HEK293 (cell line): ENCODE results near the gene PARP11.

ENCODE experiments used
- CTCF ChIA-PET: fragments of 350-600 bp; formaldehyde crosslinking; extraction: SDS; loops from one replicate; lab custom pipeline; 2021; ENCODE audit warnings: antibody characterized with exemption; lab: Yijun Ruan, JAX
- POLR2A ChIA-PET: fragments of 300-600 bp; formaldehyde crosslinking; extraction: SDS; loops from one replicate; lab custom pipeline; 2020; ENCODE audit warnings: antibody characterized with exemption, inconsistent platforms; lab: Yijun Ruan, JAX
- H3K27ac ChIP-seq: fragments of 200-500 bp; sonication (Bioruptor generic); 2 replicates; pipeline ENCODE4 v1.5.1; 2014; ENCODE audit warnings: low read depth, low read length, control low read depth, inconsistent platforms; ENCODE audit errors: extremely low read depth
- H3K36me3 ChIP-seq, 2 experiments: fragments of 200-500 bp in 1 of 2; sonication (Bioruptor generic) in 1 of 2; 1 replicate in 1 of 2; 2 replicates in 1 of 2; pipeline ENCODE4 v1.5.1; 2014 to 2017; ENCODE audit warnings: inconsistent platforms in 2 of 2, low read length in 2 of 2; ENCODE audit not compliant: control insufficient read depth in 2 of 2, insufficient read depth in 1 of 2
- H3K4me1 ChIP-seq: fragments of 200-500 bp; sonication (Bioruptor generic); 2 replicates; pipeline ENCODE4 v1.5.1; 2014; ENCODE audit warnings: mild to moderate bottlenecking, low read length, inconsistent platforms; ENCODE audit not compliant: control insufficient read depth, insufficient read depth
- H3K4me3 ChIP-seq: 2 replicates; pipeline ENCODE4 v1.5.1; 2011; ENCODE audit warnings: low read depth, mild to moderate bottlenecking, control low read depth, low read length, moderate library complexity
- H3K9me3 ChIP-seq: fragments of 200-500 bp; sonication (Bioruptor generic); 2 replicates; pipeline ENCODE4 v1.5.1; 2014; ENCODE audit warnings: low read depth, low read length, inconsistent platforms; ENCODE audit not compliant: control insufficient read depth, insufficient read depth
- FEZF1 ChIP-seq: fragments of 450-650 bp; formaldehyde crosslinking; IDR thresholded peaks from 2 replicates; pipeline ENCODE4 v1.5.1; 2016; ENCODE audit warnings: missing biosample characterization, missing genetic modification characterization
- GFI1B ChIP-seq: fragments of 450-650 bp; formaldehyde crosslinking; IDR thresholded peaks from 2 replicates; pipeline ENCODE4 v1.5.1; 2016; ENCODE audit warnings: missing biosample characterization, missing genetic modification characterization
- GLIS2 ChIP-seq: fragments of 450-650 bp; formaldehyde crosslinking; IDR thresholded peaks from 2 replicates; pipeline ENCODE4 v1.5.1; 2016; ENCODE audit warnings: missing biosample characterization, missing genetic modification characterization
- PRDM1 ChIP-seq: fragments of 450-650 bp; formaldehyde crosslinking; IDR thresholded peaks from 2 replicates; pipeline ENCODE4; 2016; ENCODE audit warnings: missing biosample characterization, missing genetic modification characterization
- SCRT2 ChIP-seq: fragments of 450-650 bp; formaldehyde crosslinking; IDR thresholded peaks from 2 replicates; pipeline ENCODE4 v1.5.1; 2016; ENCODE audit warnings: missing biosample characterization, missing genetic modification characterization
- ZNF155 ChIP-seq: fragments of 450-650 bp; formaldehyde crosslinking; IDR thresholded peaks from 2 replicates; pipeline ENCODE4 v1.5.1; 2016; ENCODE audit warnings: missing biosample characterization, missing genetic modification characterization
- ZNF169 ChIP-seq: fragments of 450-650 bp; formaldehyde crosslinking; IDR thresholded peaks from 2 replicates; pipeline ENCODE4 v1.5.1; 2016; ENCODE audit warnings: missing biosample characterization, missing genetic modification characterization
- ZNF202 ChIP-seq: fragments of 450-650 bp; formaldehyde crosslinking; IDR thresholded peaks from 2 replicates; pipeline ENCODE4 v1.5.1; 2016; ENCODE audit warnings: missing biosample characterization, missing genetic modification characterization, borderline replicate concordance
- ZNF239 ChIP-seq: fragments of 450-650 bp; formaldehyde crosslinking; IDR thresholded peaks from 2 replicates; pipeline ENCODE4 v1.5.1; 2016; ENCODE audit warnings: missing biosample characterization, missing genetic modification characterization
- ZNF341 ChIP-seq: fragments of 450-650 bp; formaldehyde crosslinking; IDR thresholded peaks from 2 replicates; pipeline ENCODE4; 2016; ENCODE audit warnings: low read depth, missing biosample characterization, missing genetic modification characterization
- ZNF473 ChIP-seq: fragments of 450-650 bp; formaldehyde crosslinking; IDR thresholded peaks from 2 replicates; pipeline ENCODE4 v1.5.1; 2017; ENCODE audit warnings: missing biosample characterization, missing genetic modification characterization
- ZNF521 ChIP-seq: fragments of 450-650 bp; formaldehyde crosslinking; IDR thresholded peaks from 2 replicates; pipeline ENCODE4 v1.5.1; 2017; ENCODE audit warnings: missing biosample characterization, mild to moderate bottlenecking, missing genetic modification characterization
- ZNF677 ChIP-seq: fragments of 450-650 bp; IDR thresholded peaks from 2 replicates; pipeline ENCODE4 v1.5.0; 2018; ENCODE audit warnings: missing biosample characterization, mild to moderate bottlenecking, missing genetic modification characterization, moderate library complexity
- ZNF76 ChIP-seq: fragments of 450-650 bp; formaldehyde crosslinking; IDR thresholded peaks from 2 replicates; pipeline ENCODE4; 2016; ENCODE audit warnings: low read depth, missing biosample characterization, missing genetic modification characterization, borderline replicate concordance
- ZNF785 ChIP-seq: fragments of 450-650 bp; formaldehyde crosslinking; IDR thresholded peaks from 2 replicates; pipeline ENCODE4 v1.5.1; 2016; ENCODE audit warnings: missing biosample characterization, missing genetic modification characterization
- ZNF792 ChIP-seq: fragments of 450-650 bp; formaldehyde crosslinking; IDR thresholded peaks from 2 replicates; pipeline ENCODE4 v1.5.1; 2016; ENCODE audit warnings: missing biosample characterization, missing genetic modification characterization
- ZSCAN23 ChIP-seq: fragments of 450-650 bp; formaldehyde crosslinking; IDR thresholded peaks from 2 replicates; pipeline ENCODE4 v1.5.1; 2016; ENCODE audit warnings: missing biosample characterization, missing genetic modification characterization
- TF ChIP-seq, protein P1 (sequence below): sonication (generic); formaldehyde crosslinking; IDR thresholded peaks from 2 replicates; pipeline ENCODE4 v1.8.1; 2022; ENCODE audit warnings: mild to moderate bottlenecking, moderate library complexity, missing genetic modification reagents
- TF ChIP-seq, protein P2 (sequence below): fragments of 450-650 bp; formaldehyde crosslinking; IDR thresholded peaks from 2 replicates; pipeline ENCODE4 v1.5.0; 2017; ENCODE audit warnings: missing biosample characterization, missing genetic modification characterization, borderline replicate concordance
- TF ChIP-seq, protein P3 (sequence below): fragments of 450-650 bp; formaldehyde crosslinking; IDR thresholded peaks from 2 replicates; pipeline ENCODE4 v1.5.1; 2017; ENCODE audit warnings: missing biosample characterization, missing genetic modification characterization
- TF ChIP-seq, protein P4 (sequence below): fragments of 450-650 bp; formaldehyde crosslinking; IDR thresholded peaks from 2 replicates; pipeline ENCODE4 v1.5.1; 2016; ENCODE audit warnings: missing biosample characterization, missing genetic modification characterization
- TF ChIP-seq, protein P5 (sequence below): fragments of 450-650 bp; formaldehyde crosslinking; IDR thresholded peaks from 2 replicates; pipeline ENCODE4 v1.5.1; 2017; ENCODE audit warnings: missing biosample characterization, missing genetic modification characterization
- TF ChIP-seq, protein P6 (sequence below): fragments of 450-650 bp; formaldehyde crosslinking; IDR thresholded peaks from 2 replicates; pipeline ENCODE4 v1.5.1; 2017; ENCODE audit warnings: missing biosample characterization, missing genetic modification characterization

Gene PARP11

DNA sequence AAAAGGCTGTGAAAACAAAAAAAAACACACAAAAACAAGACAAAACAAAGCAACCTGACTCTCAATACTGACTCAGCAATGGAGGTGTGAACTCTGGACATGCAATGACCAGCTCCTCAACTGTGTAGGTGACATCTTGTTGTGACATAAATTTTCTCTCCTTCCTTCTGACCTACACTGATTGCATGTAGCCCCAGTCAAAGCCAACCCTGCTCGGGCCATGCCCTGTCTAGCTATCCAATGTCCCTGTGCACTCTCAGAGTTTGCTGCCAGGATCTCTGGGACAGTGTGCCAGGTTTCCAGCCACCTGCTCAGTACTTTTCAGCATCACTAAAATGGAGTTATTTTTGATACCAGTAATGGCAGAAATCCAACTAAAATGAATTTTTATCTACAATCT, 101.3 kb downstream of the PARP11 start (continued):
- TF ChIP-seq ZNF202 (tag by site-specific recombination) (no peak), ZNF239 (tag by site-specific recombination) (no peak), ZNF473 (no peak)
- TF ChIP-seq, protein P1, sequence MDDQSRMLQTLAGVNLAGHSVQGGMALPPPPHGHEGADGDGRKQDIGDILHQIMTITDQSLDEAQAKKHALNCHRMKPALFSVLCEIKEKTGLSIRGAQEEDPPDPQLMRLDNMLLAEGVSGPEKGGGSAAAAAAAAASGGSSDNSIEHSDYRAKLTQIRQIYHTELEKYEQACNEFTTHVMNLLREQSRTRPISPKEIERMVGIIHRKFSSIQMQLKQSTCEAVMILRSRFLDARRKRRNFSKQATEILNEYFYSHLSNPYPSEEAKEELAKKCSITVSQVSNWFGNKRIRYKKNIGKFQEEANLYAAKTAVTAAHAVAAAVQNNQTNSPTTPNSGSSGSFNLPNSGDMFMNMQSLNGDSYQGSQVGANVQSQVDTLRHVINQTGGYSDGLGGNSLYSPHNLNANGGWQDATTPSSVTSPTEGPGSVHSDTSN (CRISPR knock-in tag): no peak
- TF ChIP-seq, protein P2, sequence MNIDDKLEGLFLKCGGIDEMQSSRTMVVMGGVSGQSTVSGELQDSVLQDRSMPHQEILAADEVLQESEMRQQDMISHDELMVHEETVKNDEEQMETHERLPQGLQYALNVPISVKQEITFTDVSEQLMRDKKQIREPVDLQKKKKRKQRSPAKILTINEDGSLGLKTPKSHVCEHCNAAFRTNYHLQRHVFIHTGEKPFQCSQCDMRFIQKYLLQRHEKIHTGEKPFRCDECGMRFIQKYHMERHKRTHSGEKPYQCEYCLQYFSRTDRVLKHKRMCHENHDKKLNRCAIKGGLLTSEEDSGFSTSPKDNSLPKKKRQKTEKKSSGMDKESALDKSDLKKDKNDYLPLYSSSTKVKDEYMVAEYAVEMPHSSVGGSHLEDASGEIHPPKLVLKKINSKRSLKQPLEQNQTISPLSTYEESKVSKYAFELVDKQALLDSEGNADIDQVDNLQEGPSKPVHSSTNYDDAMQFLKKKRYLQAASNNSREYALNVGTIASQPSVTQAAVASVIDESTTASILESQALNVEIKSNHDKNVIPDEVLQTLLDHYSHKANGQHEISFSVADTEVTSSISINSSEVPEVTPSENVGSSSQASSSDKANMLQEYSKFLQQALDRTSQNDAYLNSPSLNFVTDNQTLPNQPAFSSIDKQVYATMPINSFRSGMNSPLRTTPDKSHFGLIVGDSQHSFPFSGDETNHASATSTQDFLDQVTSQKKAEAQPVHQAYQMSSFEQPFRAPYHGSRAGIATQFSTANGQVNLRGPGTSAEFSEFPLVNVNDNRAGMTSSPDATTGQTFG (tag by site-specific recombination): no peak
- TF ChIP-seq, protein P3, sequence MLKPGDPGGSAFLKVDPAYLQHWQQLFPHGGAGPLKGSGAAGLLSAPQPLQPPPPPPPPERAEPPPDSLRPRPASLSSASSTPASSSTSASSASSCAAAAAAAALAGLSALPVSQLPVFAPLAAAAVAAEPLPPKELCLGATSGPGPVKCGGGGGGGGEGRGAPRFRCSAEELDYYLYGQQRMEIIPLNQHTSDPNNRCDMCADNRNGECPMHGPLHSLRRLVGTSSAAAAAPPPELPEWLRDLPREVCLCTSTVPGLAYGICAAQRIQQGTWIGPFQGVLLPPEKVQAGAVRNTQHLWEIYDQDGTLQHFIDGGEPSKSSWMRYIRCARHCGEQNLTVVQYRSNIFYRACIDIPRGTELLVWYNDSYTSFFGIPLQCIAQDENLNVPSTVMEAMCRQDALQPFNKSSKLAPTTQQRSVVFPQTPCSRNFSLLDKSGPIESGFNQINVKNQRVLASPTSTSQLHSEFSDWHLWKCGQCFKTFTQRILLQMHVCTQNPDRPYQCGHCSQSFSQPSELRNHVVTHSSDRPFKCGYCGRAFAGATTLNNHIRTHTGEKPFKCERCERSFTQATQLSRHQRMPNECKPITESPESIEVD (tag by site-specific recombination): no peak

DNA sequence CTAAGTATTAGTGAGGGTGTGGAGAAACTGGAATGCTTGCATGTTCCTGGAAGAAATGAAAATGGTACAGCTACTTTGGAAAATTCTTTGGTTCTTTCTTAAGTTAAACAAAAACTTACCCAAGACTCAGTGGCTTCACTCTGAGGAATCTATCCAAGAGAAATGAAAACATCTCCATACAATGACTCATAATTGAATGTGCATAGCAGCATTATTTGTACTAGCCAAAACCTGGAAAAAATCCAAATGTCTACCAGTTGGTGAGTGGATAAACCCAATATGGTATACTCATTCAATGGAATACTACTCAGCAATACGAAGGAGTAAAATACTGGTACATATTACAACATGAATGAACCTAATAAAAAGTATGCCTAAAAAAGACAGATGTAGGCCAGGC, 102.3 kb downstream of the PARP11 start:
- Histone ChIP-seq H3K4me3 (no peak overlapping the region), H3K27ac (no peak overlapping the region), H3K4me1 (no peaks in the 10 kb centered on the region), H3K9me3 (no peaks in the 10 kb centered on the region), H3K36me3 (no peaks in the 10 kb centered on the region)
- ChIA-PET POLR2A (no interaction called here), CTCF (interaction anchor here (3.7 kb wide), 1 partner anchor 471 kb away, joined by 23 read pairs; no protein-coding TSS in a partner anchor)
- TF ChIP-seq ZNF341 (tag by site-specific recombination): no peak
- TF ChIP-seq GFI1B (tag by site-specific recombination): no peak
- no peak for TF ChIP-seq ZNF792 (tag by site-specific recombination)
- TF ChIP-seq ZNF521 (tag by site-specific recombination): no peak
- TF ChIP-seq, protein P4, sequence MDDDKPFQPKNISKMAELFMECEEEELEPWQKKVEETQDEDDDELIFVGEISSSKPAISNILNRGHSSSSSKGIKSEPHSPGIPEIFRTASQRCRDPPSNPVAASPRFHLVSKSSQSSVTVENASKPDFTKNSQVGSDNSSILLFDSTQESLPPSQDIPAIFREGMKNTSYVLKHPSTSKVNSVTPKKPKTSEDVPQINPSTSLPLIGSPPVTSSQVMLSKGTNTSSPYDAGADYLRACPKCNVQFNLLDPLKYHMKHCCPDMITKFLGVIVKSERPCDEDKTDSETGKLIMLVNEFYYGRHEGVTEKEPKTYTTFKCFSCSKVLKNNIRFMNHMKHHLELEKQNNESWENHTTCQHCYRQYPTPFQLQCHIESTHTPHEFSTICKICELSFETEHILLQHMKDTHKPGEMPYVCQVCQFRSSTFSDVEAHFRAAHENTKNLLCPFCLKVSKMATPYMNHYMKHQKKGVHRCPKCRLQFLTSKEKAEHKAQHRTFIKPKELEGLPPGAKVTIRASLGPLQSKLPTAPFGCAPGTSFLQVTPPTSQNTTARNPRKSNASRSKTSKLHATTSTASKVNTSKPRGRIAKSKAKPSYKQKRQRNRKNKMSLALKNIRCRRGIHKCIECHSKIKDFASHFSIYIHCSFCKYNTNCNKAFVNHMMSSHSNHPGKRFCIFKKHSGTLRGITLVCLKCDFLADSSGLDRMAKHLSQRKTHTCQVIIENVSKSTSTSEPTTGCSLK: no peak
- TF ChIP-seq ZNF785 (tag by site-specific recombination): no peak
- no peak for TF ChIP-seq PRDM1
- no peak for TF ChIP-seq FEZF1 (tag by site-specific recombination)
- TF ChIP-seq GLIS2: no peak
- no peak for TF ChIP-seq ZNF169 (tag by site-specific recombination)
- no peak for TF ChIP-seq ZNF155
- no peak for TF ChIP-seq ZNF76 (tag by site-specific recombination)
- no peak for TF ChIP-seq ZNF677
- TF ChIP-seq, protein P5, sequence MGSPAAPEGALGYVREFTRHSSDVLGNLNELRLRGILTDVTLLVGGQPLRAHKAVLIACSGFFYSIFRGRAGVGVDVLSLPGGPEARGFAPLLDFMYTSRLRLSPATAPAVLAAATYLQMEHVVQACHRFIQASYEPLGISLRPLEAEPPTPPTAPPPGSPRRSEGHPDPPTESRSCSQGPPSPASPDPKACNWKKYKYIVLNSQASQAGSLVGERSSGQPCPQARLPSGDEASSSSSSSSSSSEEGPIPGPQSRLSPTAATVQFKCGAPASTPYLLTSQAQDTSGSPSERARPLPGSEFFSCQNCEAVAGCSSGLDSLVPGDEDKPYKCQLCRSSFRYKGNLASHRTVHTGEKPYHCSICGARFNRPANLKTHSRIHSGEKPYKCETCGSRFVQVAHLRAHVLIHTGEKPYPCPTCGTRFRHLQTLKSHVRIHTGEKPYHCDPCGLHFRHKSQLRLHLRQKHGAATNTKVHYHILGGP: no peak
- TF ChIP-seq, protein P6, sequence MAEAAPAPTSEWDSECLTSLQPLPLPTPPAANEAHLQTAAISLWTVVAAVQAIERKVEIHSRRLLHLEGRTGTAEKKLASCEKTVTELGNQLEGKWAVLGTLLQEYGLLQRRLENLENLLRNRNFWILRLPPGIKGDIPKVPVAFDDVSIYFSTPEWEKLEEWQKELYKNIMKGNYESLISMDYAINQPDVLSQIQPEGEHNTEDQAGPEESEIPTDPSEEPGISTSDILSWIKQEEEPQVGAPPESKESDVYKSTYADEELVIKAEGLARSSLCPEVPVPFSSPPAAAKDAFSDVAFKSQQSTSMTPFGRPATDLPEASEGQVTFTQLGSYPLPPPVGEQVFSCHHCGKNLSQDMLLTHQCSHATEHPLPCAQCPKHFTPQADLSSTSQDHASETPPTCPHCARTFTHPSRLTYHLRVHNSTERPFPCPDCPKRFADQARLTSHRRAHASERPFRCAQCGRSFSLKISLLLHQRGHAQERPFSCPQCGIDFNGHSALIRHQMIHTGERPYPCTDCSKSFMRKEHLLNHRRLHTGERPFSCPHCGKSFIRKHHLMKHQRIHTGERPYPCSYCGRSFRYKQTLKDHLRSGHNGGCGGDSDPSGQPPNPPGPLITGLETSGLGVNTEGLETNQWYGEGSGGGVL (tag by site-specific recombination): no peak
- TF ChIP-seq ZSCAN23 (tag by site-specific recombination): no peak
- TF ChIP-seq SCRT2 (tag by site-specific recombination): no peak
